Measurements from ENCODE around the gene RAP1GAP.

RAP1GAP gene

DNA sequence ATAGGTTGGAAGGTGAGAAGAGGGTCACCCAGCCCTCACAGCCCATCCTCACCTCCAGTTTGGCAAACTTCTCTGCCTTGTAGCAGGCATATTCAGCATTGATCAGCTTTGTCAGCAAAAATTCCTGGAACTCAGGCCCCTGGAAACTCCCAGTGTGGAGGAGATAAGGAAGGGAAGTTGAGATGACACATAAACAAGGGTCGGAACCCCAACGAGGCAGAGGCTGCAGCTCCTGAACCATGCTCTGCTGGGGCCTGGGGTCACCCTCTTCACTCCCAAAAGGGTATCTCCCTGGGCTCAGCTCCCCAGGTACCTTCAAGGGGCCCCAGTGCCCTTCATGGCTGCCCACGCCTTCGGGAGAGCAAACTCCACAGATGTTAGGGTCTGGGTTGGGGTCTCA lies 60.4 kb downstream of the RAP1GAP start:
- DNase-seq (ENCODE audit: low read depth): no peak
- no peak overlapping the region for H3K4me3 ChIP-seq (ENCODE audit: low read depth, low read length)
- TF ChIP-seq, protein P1, sequence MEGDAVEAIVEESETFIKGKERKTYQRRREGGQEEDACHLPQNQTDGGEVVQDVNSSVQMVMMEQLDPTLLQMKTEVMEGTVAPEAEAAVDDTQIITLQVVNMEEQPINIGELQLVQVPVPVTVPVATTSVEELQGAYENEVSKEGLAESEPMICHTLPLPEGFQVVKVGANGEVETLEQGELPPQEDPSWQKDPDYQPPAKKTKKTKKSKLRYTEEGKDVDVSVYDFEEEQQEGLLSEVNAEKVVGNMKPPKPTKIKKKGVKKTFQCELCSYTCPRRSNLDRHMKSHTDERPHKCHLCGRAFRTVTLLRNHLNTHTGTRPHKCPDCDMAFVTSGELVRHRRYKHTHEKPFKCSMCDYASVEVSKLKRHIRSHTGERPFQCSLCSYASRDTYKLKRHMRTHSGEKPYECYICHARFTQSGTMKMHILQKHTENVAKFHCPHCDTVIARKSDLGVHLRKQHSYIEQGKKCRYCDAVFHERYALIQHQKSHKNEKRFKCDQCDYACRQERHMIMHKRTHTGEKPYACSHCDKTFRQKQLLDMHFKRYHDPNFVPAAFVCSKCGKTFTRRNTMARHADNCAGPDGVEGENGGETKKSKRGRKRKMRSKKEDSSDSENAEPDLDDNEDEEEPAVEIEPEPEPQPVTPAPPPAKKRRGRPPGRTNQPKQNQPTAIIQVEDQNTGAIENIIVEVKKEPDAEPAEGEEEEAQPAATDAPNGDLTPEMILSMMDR (IDR thresholded peaks at IDR 0.05; ENCODE audit: low read depth, low read length, missing control alignments): no peak

- peak; percentile 64 for DNase-seq (ENCODE audit: low read depth)
Measured at GRCh38 chr1:21607549-21608529, 61.3 kb downstream of the RAP1GAP start.

DNA sequence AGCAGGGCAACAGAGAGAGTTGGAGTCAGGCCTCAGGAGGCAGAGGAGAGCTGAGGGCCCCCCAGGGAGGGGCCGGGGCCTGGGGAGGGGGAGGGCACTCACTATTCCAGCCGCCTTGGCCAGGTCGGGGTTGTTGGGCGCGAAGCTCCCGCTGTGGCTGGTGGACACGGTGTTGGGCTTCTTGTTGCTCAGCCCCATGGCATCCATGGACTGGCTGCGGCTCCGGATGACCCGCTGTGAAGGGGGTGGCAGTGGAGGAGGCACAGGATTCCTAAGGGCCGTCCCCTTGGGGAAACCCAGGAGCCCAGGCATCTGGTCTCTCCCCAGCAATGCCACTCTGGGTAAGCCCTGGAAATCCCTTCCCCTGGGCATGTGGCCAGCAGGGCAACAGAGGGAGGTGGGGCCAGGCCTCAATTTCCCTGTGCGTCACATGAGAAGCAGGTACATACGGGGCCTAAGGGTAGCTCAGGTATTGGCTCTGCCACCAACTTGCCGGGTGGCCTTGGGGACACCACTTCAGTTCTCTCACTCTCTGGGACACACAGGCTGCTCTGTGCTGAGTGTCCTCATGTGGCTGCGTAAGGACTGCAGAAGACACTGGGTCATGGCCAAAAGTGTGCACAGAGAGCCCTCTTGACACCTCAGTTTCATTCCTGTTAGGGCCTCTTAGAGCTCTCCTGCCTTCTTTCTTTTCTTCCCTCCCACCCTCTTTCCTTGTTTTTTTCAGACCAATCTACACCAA lies 63.0 kb downstream of the RAP1GAP start:
- H3K4me3 ChIP-seq (ENCODE audit: low read depth, low read length): no peak overlapping the region
- DNase-seq (ENCODE audit: low read depth): no peak
- TF ChIP-seq, protein P1 (IDR thresholded peaks at IDR 0.05; ENCODE audit: low read depth, low read length, missing control alignments): no peak

More at GRCh38 chr1:21607549-21608529, 61.3 kb downstream of the RAP1GAP start:
- TF ChIP-seq, protein P1 (IDR thresholded peaks at IDR 0.05; ENCODE audit: low read depth, low read length, missing control alignments): no peak
- H3K4me3 ChIP-seq (ENCODE audit: low read depth, low read length): no peak overlapping the region

DNA sequence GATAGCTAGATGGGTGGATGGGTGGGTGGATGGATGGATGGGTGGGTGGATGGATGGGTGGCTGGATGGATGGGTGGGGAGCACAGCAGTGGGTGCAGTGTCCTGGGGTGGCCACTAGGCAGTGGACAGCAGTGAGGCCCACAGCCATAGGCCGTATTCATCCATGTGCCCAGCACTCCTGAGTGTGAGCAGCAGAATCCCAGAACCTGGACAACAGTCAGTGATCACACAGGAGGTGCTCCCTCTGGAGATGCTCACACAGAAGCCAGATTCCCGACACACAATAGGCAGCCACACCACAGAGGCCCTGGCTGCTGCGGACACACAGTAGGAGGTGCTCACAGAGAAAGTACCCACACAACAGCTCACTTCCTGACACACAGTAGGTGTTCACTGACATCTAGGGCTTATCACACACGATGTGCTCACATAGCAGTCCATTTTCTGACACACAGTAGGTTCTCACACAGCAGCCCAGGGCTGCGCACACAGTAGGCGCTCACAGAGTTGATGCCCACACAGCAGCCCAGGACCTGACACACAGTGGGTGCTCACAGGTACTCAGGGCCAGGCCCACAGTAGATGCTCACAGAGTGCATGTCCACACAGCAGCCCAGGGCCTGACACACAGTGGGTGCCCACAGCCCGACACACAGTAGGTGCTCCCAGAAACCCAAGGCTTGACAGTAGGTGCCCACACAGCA lies 64.0 kb downstream of the RAP1GAP start:
- H3K4me3 ChIP-seq (ENCODE audit: low read depth, low read length): no peak overlapping the region
- no peak for DNase-seq (ENCODE audit: low read depth)
- TF ChIP-seq, protein P1 (IDR thresholded peaks at IDR 0.05; ENCODE audit: low read depth, low read length, missing control alignments): peak; percentile 14

DNA sequence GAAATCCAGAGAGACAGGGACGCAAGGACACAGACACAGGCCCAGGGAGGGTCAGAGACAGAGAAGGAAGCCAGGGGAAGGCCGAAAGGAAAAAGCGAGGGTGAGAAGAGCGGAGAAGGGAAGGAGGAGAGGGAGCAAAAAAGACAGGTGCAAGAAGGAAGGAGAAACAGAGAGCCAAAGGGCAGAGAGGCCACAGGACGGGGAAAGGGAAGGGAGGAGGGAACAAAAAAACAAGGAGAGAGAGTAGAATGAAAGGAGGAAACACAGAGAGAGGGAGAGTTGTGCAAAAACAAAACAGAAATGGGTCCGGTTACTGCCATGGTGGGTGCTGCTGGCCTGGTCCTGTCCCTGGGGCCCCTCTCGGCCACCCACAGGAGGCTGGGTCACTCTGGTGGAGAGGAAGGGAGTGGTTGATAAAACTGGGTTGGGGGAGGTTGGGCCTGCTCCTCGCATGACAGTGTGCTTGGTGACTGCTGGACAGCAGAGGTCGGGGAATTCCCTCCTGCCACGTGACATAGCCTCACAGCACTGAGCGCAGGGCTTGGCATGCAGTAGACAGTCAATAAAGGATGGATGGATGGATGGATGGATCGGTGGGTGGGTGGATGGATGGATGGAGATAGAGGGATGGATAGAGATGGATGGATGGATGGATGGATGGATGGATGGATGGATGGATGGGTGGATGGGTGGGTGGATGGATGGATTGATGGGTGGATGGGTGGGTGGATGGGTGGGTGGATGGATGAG lies 64.8 kb downstream of the RAP1GAP start:
- H3K4me3 ChIP-seq (ENCODE audit: low read depth, low read length): no peak overlapping the region
- DNase-seq (ENCODE audit: low read depth): no peak
- TF ChIP-seq, protein P1 (IDR thresholded peaks at IDR 0.05; ENCODE audit: low read depth, low read length, missing control alignments): no peak
